ENCODE measurements around the gene FOSB. TPM values are rescaled to one million over a fixed set of nuclear protein-coding genes. Genes with fewer than 3 reads are reported as not detected.

FOSB gene
- total RNA-seq, 1 donor from 2014 or later: 176 TPM

DNA sequence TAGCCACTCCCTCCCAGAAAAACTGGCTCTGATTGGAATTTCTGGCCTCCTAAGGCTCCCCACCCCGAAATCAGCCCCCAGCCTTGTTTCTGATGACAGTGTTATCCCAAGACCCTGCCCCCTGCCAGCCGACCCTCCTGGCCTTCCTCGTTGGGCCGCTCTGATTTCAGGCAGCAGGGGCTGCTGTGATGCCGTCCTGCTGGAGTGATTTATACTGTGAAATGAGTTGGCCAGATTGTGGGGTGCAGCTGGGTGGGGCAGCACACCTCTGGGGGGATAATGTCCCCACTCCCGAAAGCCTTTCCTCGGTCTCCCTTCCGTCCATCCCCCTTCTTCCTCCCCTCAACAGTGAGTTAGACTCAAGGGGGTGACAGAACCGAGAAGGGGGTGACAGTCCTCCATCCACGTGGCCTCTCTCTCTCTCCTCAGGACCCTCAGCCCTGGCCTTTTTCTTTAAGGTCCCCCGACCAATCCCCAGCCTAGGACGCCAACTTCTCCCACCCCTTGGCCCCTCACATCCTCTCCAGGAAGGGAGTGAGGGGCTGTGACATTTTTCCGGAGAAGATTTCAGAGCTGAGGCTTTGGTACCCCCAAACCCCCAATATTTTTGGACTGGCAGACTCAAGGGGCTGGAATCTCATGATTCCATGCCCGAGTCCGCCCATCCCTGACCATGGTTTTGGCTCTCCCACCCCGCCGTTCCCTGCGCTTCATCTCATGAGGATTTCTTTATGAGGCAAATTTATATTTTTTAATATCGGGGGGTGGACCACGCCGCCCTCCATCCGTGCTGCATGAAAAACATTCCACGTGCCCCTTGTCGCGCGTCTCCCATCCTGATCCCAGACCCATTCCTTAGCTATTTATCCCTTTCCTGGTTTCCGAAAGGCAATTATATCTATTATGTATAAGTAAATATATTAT lies 6.1 kb downstream of the FOSB start:
- H3K9me3 Mint-ChIP-seq (ENCODE audit: unreplicated experiment): no peaks in the 10 kb centered on the region
- H3K36me3 Mint-ChIP-seq (ENCODE audit: unreplicated experiment): peaks cover 16% of the 10 kb centered on the region
- TF ChIP-seq, protein P1, sequence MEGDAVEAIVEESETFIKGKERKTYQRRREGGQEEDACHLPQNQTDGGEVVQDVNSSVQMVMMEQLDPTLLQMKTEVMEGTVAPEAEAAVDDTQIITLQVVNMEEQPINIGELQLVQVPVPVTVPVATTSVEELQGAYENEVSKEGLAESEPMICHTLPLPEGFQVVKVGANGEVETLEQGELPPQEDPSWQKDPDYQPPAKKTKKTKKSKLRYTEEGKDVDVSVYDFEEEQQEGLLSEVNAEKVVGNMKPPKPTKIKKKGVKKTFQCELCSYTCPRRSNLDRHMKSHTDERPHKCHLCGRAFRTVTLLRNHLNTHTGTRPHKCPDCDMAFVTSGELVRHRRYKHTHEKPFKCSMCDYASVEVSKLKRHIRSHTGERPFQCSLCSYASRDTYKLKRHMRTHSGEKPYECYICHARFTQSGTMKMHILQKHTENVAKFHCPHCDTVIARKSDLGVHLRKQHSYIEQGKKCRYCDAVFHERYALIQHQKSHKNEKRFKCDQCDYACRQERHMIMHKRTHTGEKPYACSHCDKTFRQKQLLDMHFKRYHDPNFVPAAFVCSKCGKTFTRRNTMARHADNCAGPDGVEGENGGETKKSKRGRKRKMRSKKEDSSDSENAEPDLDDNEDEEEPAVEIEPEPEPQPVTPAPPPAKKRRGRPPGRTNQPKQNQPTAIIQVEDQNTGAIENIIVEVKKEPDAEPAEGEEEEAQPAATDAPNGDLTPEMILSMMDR (IDR thresholded peaks at IDR 0.05): no peak
- H3K4me1 Mint-ChIP-seq (ENCODE audit: unreplicated experiment): peaks cover 24% of the 10 kb centered on the region
- DNase-seq (ENCODE audit: extremely low spot score, unreplicated experiment): no peak
- H3K4me3 Mint-ChIP-seq (ENCODE audit: unreplicated experiment): peak overlapping the region; percentile 8
- peak overlapping the region; percentile 31 for H3K27ac Mint-ChIP-seq (ENCODE audit: unreplicated experiment)
- no peaks in the 10 kb centered on the region for H3K27me3 Mint-ChIP-seq (ENCODE audit: unreplicated experiment)

DNA sequence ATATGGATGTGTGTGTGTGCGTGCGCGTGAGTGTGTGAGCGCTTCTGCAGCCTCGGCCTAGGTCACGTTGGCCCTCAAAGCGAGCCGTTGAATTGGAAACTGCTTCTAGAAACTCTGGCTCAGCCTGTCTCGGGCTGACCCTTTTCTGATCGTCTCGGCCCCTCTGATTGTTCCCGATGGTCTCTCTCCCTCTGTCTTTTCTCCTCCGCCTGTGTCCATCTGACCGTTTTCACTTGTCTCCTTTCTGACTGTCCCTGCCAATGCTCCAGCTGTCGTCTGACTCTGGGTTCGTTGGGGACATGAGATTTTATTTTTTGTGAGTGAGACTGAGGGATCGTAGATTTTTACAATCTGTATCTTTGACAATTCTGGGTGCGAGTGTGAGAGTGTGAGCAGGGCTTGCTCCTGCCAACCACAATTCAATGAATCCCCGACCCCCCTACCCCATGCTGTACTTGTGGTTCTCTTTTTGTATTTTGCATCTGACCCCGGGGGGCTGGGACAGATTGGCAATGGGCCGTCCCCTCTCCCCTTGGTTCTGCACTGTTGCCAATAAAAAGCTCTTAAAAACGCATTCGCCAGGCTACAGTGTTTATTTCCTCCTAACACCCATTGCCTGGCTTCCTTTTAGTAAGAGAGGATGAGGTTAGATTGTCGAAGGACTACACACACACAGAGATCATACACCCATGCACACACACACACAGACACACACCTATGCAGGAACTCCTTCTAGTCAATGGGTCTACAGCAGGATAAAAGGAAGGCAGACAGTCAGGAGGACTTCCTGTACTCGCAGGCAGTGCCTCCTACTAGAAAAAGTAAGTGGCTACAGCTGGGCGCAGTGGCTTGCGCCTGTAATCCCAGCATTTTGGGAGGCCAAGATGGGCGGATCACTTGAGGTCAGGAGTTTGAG lies 7.1 kb downstream of the FOSB start:
- TF ChIP-seq, protein P1 (IDR thresholded peaks at IDR 0.05): no peak
- H3K4me1 Mint-ChIP-seq (ENCODE audit: unreplicated experiment): peaks cover 22% of the 10 kb centered on the region
- no peak overlapping the region for H3K27ac Mint-ChIP-seq (ENCODE audit: unreplicated experiment)
- no peaks in the 10 kb centered on the region for H3K27me3 Mint-ChIP-seq (ENCODE audit: unreplicated experiment)
- no peaks in the 10 kb centered on the region for H3K9me3 Mint-ChIP-seq (ENCODE audit: unreplicated experiment)
- no peak overlapping the region for H3K4me3 Mint-ChIP-seq (ENCODE audit: unreplicated experiment)
- H3K36me3 Mint-ChIP-seq (ENCODE audit: unreplicated experiment): peaks cover 16% of the 10 kb centered on the region
- DNase-seq (ENCODE audit: extremely low spot score, unreplicated experiment): no peak

DNA sequence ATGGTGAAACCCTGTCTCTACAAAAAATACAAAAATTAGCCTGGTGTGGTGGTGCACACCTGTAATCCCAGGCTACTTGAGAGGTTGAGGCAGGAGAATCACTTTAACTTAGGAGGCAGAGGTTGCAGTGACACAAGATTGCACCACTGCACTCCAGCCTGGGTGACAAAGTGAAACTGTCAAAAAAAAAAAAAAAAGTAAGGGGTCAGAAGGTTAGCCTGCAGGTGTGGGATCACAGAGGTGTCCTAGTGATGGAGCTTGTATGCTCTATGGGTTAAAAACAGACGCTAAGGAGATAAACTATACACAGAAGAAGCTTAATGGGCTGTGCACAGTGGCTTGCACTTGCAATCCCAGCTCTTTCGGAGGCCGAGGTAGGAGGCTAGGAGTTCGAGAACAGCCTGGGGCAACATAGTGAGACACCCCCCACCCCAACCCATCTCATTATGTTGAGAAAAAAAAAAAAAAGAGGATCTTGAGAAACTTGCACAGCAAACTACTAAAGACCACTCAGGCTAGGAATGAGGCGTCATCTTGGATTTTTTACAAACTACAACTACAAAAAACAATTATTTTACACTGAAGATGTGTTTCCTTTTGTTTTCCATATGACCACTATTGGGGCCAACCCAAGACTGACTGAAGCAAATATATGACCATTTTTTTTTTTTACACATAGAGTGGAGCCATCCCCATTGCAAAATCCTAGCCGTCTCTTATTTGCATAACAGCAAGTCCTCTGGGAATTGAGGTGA lies 7.9 kb downstream of the FOSB start:
- no peak overlapping the region for H3K27ac Mint-ChIP-seq (ENCODE audit: unreplicated experiment)
- TF ChIP-seq, protein P1 (IDR thresholded peaks at IDR 0.05): no peak
- H3K4me1 Mint-ChIP-seq (ENCODE audit: unreplicated experiment): peaks cover 18% of the 10 kb centered on the region
- H3K27me3 Mint-ChIP-seq (ENCODE audit: unreplicated experiment): no peaks in the 10 kb centered on the region
- H3K9me3 Mint-ChIP-seq (ENCODE audit: unreplicated experiment): no peaks in the 10 kb centered on the region
- no peak for DNase-seq (ENCODE audit: extremely low spot score, unreplicated experiment)
- peaks cover 13% of the 10 kb centered on the region for H3K36me3 Mint-ChIP-seq (ENCODE audit: unreplicated experiment)
- H3K4me3 Mint-ChIP-seq (ENCODE audit: unreplicated experiment): no peak overlapping the region

- no peaks in the 10 kb centered on the region for H3K9me3 Mint-ChIP-seq (ENCODE audit: unreplicated experiment)
- TF ChIP-seq, protein P1 (IDR thresholded peaks at IDR 0.05): no peak
- peaks cover 12% of the 10 kb centered on the region for H3K36me3 Mint-ChIP-seq (ENCODE audit: unreplicated experiment)
- no peak overlapping the region for H3K4me3 Mint-ChIP-seq (ENCODE audit: unreplicated experiment)
- DNase-seq (ENCODE audit: extremely low spot score, unreplicated experiment): no peak
- H3K27me3 Mint-ChIP-seq (ENCODE audit: unreplicated experiment): no peaks in the 10 kb centered on the region
- peak overlapping the region; percentile 57 for H3K27ac Mint-ChIP-seq (ENCODE audit: unreplicated experiment)
- H3K4me1 Mint-ChIP-seq (ENCODE audit: unreplicated experiment): peaks cover 18% of the 10 kb centered on the region
Observed at GRCh38 chr19:45476304-45476703, 8.5 kb downstream of the FOSB start.

Measured in osteocyte (in vitro differentiated cells).